ENCODE results near the gene SDHA. TPM values are rescaled to one million over a fixed set of nuclear protein-coding genes. Genes with fewer than 3 reads are reported as not detected.

Gene SDHA
- total RNA-seq, 1 donor from 2014 or later: 84.7 TPM

DNA sequence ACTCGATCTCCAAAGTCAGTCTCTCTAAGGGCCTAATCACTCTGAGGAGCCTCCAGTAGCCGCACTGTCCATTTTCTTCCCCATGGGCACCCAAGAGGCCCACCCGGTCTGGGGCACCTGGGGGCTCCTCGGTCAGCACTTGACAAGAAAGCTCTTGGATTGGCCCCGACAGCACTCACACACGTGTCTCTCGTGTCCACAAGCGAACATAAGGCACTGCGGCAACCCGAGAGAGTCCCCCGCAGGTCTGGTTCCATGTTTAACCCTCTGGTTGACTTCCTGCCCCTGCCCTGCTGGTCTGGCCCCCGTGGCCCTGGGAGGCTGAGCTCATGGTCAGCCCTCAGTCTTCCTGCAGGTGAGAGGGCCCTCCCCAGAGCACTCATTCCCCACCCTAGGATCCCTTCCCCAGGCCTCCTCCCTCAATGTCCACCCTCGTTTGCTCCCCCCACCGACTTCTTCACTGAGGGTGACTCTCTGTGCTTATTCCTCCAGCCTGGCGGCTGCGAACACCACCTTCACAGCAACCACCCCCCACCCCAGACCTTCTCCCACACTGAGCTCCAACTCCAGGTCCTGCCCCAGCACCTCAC lies 43.1 kb upstream of the SDHA start:
- no peak overlapping the region for H3K27ac ChIP-seq
- H3K36me3 ChIP-seq: no peaks in the 10 kb centered on the region
- H3K4me1 ChIP-seq: no peaks in the 10 kb centered on the region
- H3K4me3 ChIP-seq: no peak overlapping the region
- no peak for DNase-seq (ENCODE audit: extremely low spot score in 2 of 2)
- intact Hi-C loops (cut with DNase I): no loop called here
- TF ChIP-seq POLR2A (IDR thresholded peaks at IDR 0.05): no peak
- no peak for TF ChIP-seq CTCF (IDR thresholded peaks at IDR 0.05)
- no peak for TF ChIP-seq POLR2AphosphoS5 (IDR thresholded peaks at IDR 0.05; ENCODE audit: insufficient read depth in 1 of 2, low read depth in 1 of 2)
- H3K9me3 ChIP-seq: no peaks in the 10 kb centered on the region
- no peaks in the 10 kb centered on the region for H3K27me3 ChIP-seq

- H3K36me3 ChIP-seq: no peaks in the 10 kb centered on the region
- no peak for DNase-seq (ENCODE audit: extremely low spot score in 2 of 2)
- no peaks in the 10 kb centered on the region for H3K4me1 ChIP-seq
Measured at GRCh38 chr5:176296-176823, 41.8 kb upstream of the SDHA start.

GRCh38 chr5:178110-178509 lies 40.0 kb upstream of the SDHA start:
- no peak for DNase-seq (ENCODE audit: extremely low spot score in 2 of 2)
- Histone ChIP-seq H3K4me1 (no peaks in the 10 kb centered on the region), H3K4me3 (no peak overlapping the region), H3K27me3 (no peaks in the 10 kb centered on the region), H3K36me3 (no peaks in the 10 kb centered on the region), H3K9me3 (no peaks in the 10 kb centered on the region), H3K27ac (no peak overlapping the region)
- no peak for TF ChIP-seq POLR2AphosphoS5 (IDR thresholded peaks at IDR 0.05; ENCODE audit: insufficient read depth in 1 of 2, low read depth in 1 of 2)
- TF ChIP-seq CTCF (IDR thresholded peaks at IDR 0.05): no peak
- TF ChIP-seq POLR2A (IDR thresholded peaks at IDR 0.05): no peak
- intact Hi-C loops (cut with DNase I): no loop called here

More at GRCh38 chr5:176296-176823, 41.8 kb upstream of the SDHA start:
- H3K27me3 ChIP-seq: no peaks in the 10 kb centered on the region
- intact Hi-C loops (cut with DNase I): no loop called here
- TF ChIP-seq POLR2A (IDR thresholded peaks at IDR 0.05) (no peak), POLR2AphosphoS5 (IDR thresholded peaks at IDR 0.05; ENCODE audit: insufficient read depth in 1 of 2, low read depth in 1 of 2) (no peak), CTCF (IDR thresholded peaks at IDR 0.05) (no peak)
- no peaks in the 10 kb centered on the region for H3K9me3 ChIP-seq
- no peak overlapping the region for H3K4me3 ChIP-seq
- H3K27ac ChIP-seq: no peak overlapping the region

DNA sequence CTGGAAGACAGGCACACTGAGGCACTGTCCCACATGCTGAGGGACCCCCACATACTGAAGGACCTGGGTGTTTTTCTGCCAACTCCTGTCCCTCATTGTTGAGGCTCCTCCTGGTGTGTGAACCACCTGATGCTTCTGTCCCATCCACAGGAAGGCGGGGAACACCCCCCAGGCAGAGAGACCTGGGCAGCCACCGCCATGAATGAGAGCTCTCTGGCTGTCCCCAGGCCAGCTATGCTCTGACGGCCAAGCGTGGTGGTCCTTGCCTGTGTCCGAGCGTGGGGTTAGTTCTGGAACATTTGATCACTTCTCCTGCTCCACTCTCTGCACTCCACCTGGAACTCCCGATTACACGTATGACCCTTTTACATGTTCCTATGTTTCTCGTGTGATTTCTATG lies 38.7 kb upstream of the SDHA start:
- Histone ChIP-seq H3K36me3 (no peaks in the 10 kb centered on the region), H3K27ac (no peak overlapping the region), H3K4me3 (no peak overlapping the region), H3K9me3 (no peaks in the 10 kb centered on the region), H3K27me3 (no peaks in the 10 kb centered on the region), H3K4me1 (no peaks in the 10 kb centered on the region)
- intact Hi-C loops (cut with DNase I): no loop called here
- TF ChIP-seq POLR2A (IDR thresholded peaks at IDR 0.05): no peak
- TF ChIP-seq CTCF (IDR thresholded peaks at IDR 0.05): no peak
- no peak for TF ChIP-seq POLR2AphosphoS5 (IDR thresholded peaks at IDR 0.05; ENCODE audit: insufficient read depth in 1 of 2, low read depth in 1 of 2)
- no peak for DNase-seq (ENCODE audit: extremely low spot score in 2 of 2)

GRCh38 chr5:180286-180918 lies 37.7 kb upstream of the SDHA start:
- no peak for DNase-seq (ENCODE audit: extremely low spot score in 2 of 2)
- no peak overlapping the region for H3K4me3 ChIP-seq
- no peaks in the 10 kb centered on the region for H3K9me3 ChIP-seq
- no peaks in the 10 kb centered on the region for H3K4me1 ChIP-seq
- no peak for TF ChIP-seq POLR2A (IDR thresholded peaks at IDR 0.05)
- TF ChIP-seq CTCF (IDR thresholded peaks at IDR 0.05): no peak
- no peak for TF ChIP-seq POLR2AphosphoS5 (IDR thresholded peaks at IDR 0.05; ENCODE audit: insufficient read depth in 1 of 2, low read depth in 1 of 2)
- intact Hi-C loops (cut with DNase I): no loop called here
- no peaks in the 10 kb centered on the region for H3K27me3 ChIP-seq
- no peaks in the 10 kb centered on the region for H3K36me3 ChIP-seq
- no peak overlapping the region for H3K27ac ChIP-seq
